SK-N-MC (cell line): ENCODE measurements around the gene PLEKHM3.

Experiments used
- DNase-seq: peaks from one replicate; pipeline ENCODE4 v3.0.0-alpha.2; 2011; ENCODE audit warnings: low read depth, low spot score
- H3K27ac ChIP-seq: fragments of 200-600 bp; sonication (generic); 2 replicates; pipeline ENCODE4 v1.5.1; 2016; ENCODE audit warnings: mixed run types
- H3K36me3 ChIP-seq: fragments of 200-600 bp; sonication (generic); 2 replicates; pipeline ENCODE4 v1.6.1; 2017; ENCODE audit warnings: antibody characterized with exemption, low read length, mixed read lengths; ENCODE audit not compliant: insufficient read depth
- H3K4me3 ChIP-seq: fragments of 200-600 bp; sonication (generic); 2 replicates; pipeline ENCODE4 v1.5.1; 2016
- H3K9ac ChIP-seq: fragments of 200-600 bp; sonication (generic); 2 replicates; pipeline ENCODE4 v1.8.0; 2017; ENCODE audit warnings: mixed run types, mixed read lengths; ENCODE audit not compliant: insufficient read length
- H3K9me3 ChIP-seq: fragments of 200-600 bp; sonication (generic); 2 replicates; pipeline ENCODE4 v1.6.1; 2017; ENCODE audit warnings: low read depth, mild to moderate bottlenecking, antibody characterized with exemption, low read length, moderate library complexity, mixed read lengths
- EZH2 ChIP-seq: fragments of 200-600 bp; sonication (generic); IDR thresholded peaks from one replicate; pipeline ENCODE4 v1.6.1; 2017; ENCODE audit warnings: antibody characterized with exemption
- FOXP2 ChIP-seq: optimal IDR thresholded peaks from 2 replicates; pipeline ENCODE3; 2011; ENCODE audit warnings: mild to moderate bottlenecking, moderate library complexity; ENCODE audit not compliant: insufficient read depth; ENCODE audit errors: extremely low read length, control extremely low read depth
- POLR2AphosphoS5 ChIP-seq: IDR thresholded peaks from 2 replicates; pipeline ENCODE4 v1.6.1; 2012; ENCODE audit warnings: mild to moderate bottlenecking, low read depth, low read length, borderline replicate concordance

PLEKHM3 gene

GRCh38 chr2:207933396-207934065, 91.8 kb downstream of the PLEKHM3 start:
- Histone ChIP-seq H3K9ac (no peak overlapping the region), H3K27ac (no peak overlapping the region), H3K36me3 (no peaks in the 10 kb centered on the region), H3K4me3 (no peak overlapping the region), H3K9me3 (no peaks in the 10 kb centered on the region)
- DNase-seq = no peak
- TF ChIP-seq POLR2AphosphoS5 (no peak), FOXP2 (no peak), EZH2 (no peak)

- H3K4me3 ChIP-seq = no peak overlapping the region
- no peak for DNase-seq
- no peak overlapping the region for H3K9ac ChIP-seq
- H3K27ac ChIP-seq = no peak overlapping the region
- H3K36me3 ChIP-seq = no peaks in the 10 kb centered on the region
- no peaks in the 10 kb centered on the region for H3K9me3 ChIP-seq
- TF ChIP-seq POLR2AphosphoS5 (no peak), FOXP2 (no peak), EZH2 (no peak)
These were observed 93.2 kb downstream of the PLEKHM3 start for GRCh38 chr2:207932106-207932505.

- no peak overlapping the region for H3K9ac ChIP-seq
- no peak for DNase-seq
- no peaks in the 10 kb centered on the region for H3K36me3 ChIP-seq
- no peaks in the 10 kb centered on the region for H3K9me3 ChIP-seq
- TF ChIP-seq FOXP2 (no peak), POLR2AphosphoS5 (no peak)
- no peak overlapping the region for H3K27ac ChIP-seq
- no peak overlapping the region for H3K4me3 ChIP-seq
These were observed 94.6 kb downstream of the PLEKHM3 start for GRCh38 chr2:207930747-207931146.

- Histone ChIP-seq H3K9me3 (no peaks in the 10 kb centered on the region), H3K27ac (no peak overlapping the region), H3K4me3 (no peak overlapping the region), H3K36me3 (no peaks in the 10 kb centered on the region), H3K9ac (no peak overlapping the region)
- TF ChIP-seq POLR2AphosphoS5 (no peak), EZH2 (no peak), FOXP2 (no peak)
- no peak for DNase-seq
These were observed 95.4 kb downstream of the PLEKHM3 start for GRCh38 chr2:207929923-207930322.

- Histone ChIP-seq H3K9ac (no peak overlapping the region), H3K4me3 (no peak overlapping the region), H3K36me3 (no peaks in the 10 kb centered on the region), H3K9me3 (no peaks in the 10 kb centered on the region), H3K27ac (no peak overlapping the region)
- DNase-seq = no peak
- TF ChIP-seq POLR2AphosphoS5 (no peak), FOXP2 (no peak), EZH2 (no peak)
These were observed 97.2 kb downstream of the PLEKHM3 start for GRCh38 chr2:207928079-207928478.

GRCh38 chr2:207926989-207927300, 98.4 kb downstream of the PLEKHM3 start:
- no peaks in the 10 kb centered on the region for H3K36me3 ChIP-seq
- no peak overlapping the region for H3K9ac ChIP-seq
- TF ChIP-seq POLR2AphosphoS5 = no peak
- TF ChIP-seq EZH2 = no peak
- TF ChIP-seq FOXP2 = no peak
- no peak overlapping the region for H3K4me3 ChIP-seq
- DNase-seq = no peak
- H3K27ac ChIP-seq = no peak overlapping the region
- no peaks in the 10 kb centered on the region for H3K9me3 ChIP-seq

GRCh38 chr2:207926133-207926988, 99.0 kb downstream of the PLEKHM3 start:
- Histone ChIP-seq H3K9ac (no peak overlapping the region), H3K36me3 (no peaks in the 10 kb centered on the region), H3K9me3 (no peaks in the 10 kb centered on the region), H3K27ac (no peak overlapping the region), H3K4me3 (no peak overlapping the region)
- TF ChIP-seq POLR2AphosphoS5 = no peak
- no peak for TF ChIP-seq FOXP2
- no peak for TF ChIP-seq EZH2
- DNase-seq = no peak

- TF ChIP-seq FOXP2 (no peak), EZH2 (no peak), POLR2AphosphoS5 (no peak)
- no peak overlapping the region for H3K27ac ChIP-seq
- no peaks in the 10 kb centered on the region for H3K9me3 ChIP-seq
- DNase-seq = no peak
- H3K9ac ChIP-seq = no peak overlapping the region
- H3K36me3 ChIP-seq = no peaks in the 10 kb centered on the region
- H3K4me3 ChIP-seq = no peak overlapping the region
These were observed 99.7 kb downstream of the PLEKHM3 start for GRCh38 chr2:207925601-207926000.
